HepG2 (cell line): ENCODE results near the gene CACNA2D3.

Experiments
- ATF6 ChIP-seq: sonication (generic); formaldehyde crosslinking; conservative IDR thresholded peaks from 2 replicates; pipeline ENCODE4 v1.4.0; 2020; ENCODE audit warnings: missing genetic modification reagents
- ATF7-NPFF ChIP-seq: sonication (generic); formaldehyde crosslinking; IDR thresholded peaks from 2 replicates; pipeline ENCODE4 v1.8.1; 2023; ENCODE audit warnings: mild to moderate bottlenecking, low read depth, missing genetic modification reagents, moderate library complexity
- ETV6 ChIP-seq: sonication (generic); formaldehyde crosslinking; conservative IDR thresholded peaks from 2 replicates; pipeline ENCODE4 v1.4.0; 2020; ENCODE audit warnings: missing genetic modification reagents
- EZH2 ChIP-seq: conservative IDR thresholded peaks from 2 replicates; pipeline ENCODE4 v1.6.1; 2012; ENCODE audit warnings: mild to moderate bottlenecking, low read depth, low read length, moderate library complexity
- JUND ChIP-seq: sonication (generic); formaldehyde crosslinking; IDR thresholded peaks from 2 replicates; pipeline ENCODE4 v1.8.0; 2022; ENCODE audit warnings: mild to moderate bottlenecking, missing genetic modification reagents
- POLR2A ChIP-seq, 2 experiments: IDR thresholded peaks; 2 replicates each; pipeline ENCODE4 v1.6.1; 2011; ENCODE audit warnings: low read depth in 2 of 2, low read length in 2 of 2, mild to moderate bottlenecking in 1 of 2, moderate library complexity in 1 of 2; ENCODE audit not compliant: insufficient read depth in 1 of 2
- POLR2AphosphoS2 ChIP-seq: IDR thresholded peaks from 2 replicates; pipeline ENCODE4 v1.6.1; 2011; ENCODE audit warnings: low read depth, low read length, improper control_type of control experiment
- REST ChIP-seq, 2 experiments: IDR thresholded peaks; 2 replicates each; pipeline ENCODE4 v1.6.1; 2011 to 2012; ENCODE audit warnings: low read length in 2 of 2, borderline replicate concordance in 1 of 2, low read depth in 1 of 2, mild to moderate bottlenecking in 1 of 2, moderate library complexity in 1 of 2
- SKIL ChIP-seq: sonication (generic); formaldehyde crosslinking; IDR thresholded peaks from 2 replicates; pipeline ENCODE4 v1.8.0; 2022; ENCODE audit warnings: missing genetic modification reagents, mild to moderate bottlenecking, moderate library complexity, borderline replicate concordance
- YY1 ChIP-seq: IDR thresholded peaks from 2 replicates; pipeline ENCODE4 v1.6.1; 2011; ENCODE audit warnings: low read length, low read depth, moderate library complexity, mild to moderate bottlenecking; ENCODE audit not compliant: insufficient read depth, insufficient replicate concordance
- ZNF597 ChIP-seq: sonication (generic); formaldehyde crosslinking; IDR thresholded peaks from 2 replicates; pipeline ENCODE4 v1.5.0; 2020; ENCODE audit warnings: missing genetic modification reagents

GRCh38 chr3:54710954-54711353, 588.6 kb downstream of the CACNA2D3 start:
- no peak for TF ChIP-seq EZH2
- TF ChIP-seq JUND (CRISPR knock-in tag): no peak
- TF ChIP-seq ATF6: no peak
- no peak for TF ChIP-seq YY1
- TF ChIP-seq ATF7-NPFF: no peak
- no peak for TF ChIP-seq POLR2A (IDR thresholded peaks at IDR 0.05; ENCODE audit: insufficient read depth in 1 of 2, low read depth in 2 of 2, low read length in 2 of 2)
- TF ChIP-seq POLR2AphosphoS2: no peak
- no peak for TF ChIP-seq SKIL (CRISPR knock-in tag)
- no peak for TF ChIP-seq ZNF597
- no peak for TF ChIP-seq ETV6
- no peak for TF ChIP-seq REST (IDR thresholded peaks at IDR 0.05; ENCODE audit: borderline replicate concordance in 1 of 2, low read depth in 1 of 2, low read length in 2 of 2)
